HL-60/S4 treated with retinoic acid at 250 ng/mL for 4 days and 3 days (cell line): Measurements from ENCODE around the gene ZNHIT2.
"Not testable (repeated sequence)": the region's sequence is repeated elsewhere in the genome, so short reads cannot be mapped to it uniquely, and the experiment has no call there.

ENCODE experiments used
- in situ Hi-C: fragments of 300-500 bp; cut with MboI; formaldehyde crosslinking; loops from 2 replicates; pipeline ENCODE4 v1.7.0; 2022; ENCODE audit warnings: low sequenced_read_pairs

ZNHIT2 gene

DNA sequence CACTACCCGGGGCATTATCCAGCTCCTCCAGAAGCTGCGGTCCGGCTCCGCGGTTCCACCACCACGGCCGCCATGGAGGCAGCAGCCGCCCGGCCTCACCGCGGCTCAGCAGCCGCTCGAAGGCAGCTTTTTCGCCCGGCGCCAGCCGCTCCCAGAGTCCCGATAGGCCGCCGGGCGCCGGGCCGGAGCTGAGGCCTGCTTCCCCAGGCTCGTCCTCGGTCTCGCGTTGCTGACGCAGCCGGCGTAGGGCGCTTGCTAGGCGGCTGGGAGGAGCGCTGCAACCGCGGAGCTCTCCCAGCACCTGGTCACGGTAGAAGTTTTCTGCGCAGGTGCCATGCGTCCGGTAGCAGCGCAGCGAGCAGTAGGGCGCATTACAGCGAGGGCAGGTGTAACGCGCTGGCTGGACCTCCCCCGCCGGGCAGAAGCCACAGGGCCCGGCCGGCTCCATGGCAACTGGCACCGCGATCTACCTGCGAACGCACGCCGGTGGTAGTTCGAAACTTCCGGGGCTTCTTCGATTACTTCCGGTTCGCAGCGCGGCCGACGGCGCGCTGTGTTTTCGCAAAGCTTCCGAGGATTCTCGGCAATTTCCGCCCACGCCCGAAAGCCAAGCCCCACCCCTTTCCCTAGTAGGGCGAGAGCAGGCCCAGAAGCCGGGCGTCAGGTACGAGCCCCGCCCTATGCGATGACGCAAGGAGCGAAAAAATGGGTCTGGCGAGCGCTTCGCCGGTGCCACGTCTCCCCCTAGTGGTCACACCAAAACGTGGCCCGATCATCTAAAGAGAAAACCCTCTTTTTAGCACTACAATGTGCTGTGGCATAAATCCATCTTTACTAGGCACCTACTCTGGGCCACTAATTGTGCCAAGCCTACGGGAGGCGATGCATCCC, at the start of gene ZNHIT2:
TSS of gene ZNHIT2 (minus strand) at position 496 of the 891 bp plus-strand sequence. CDS start at position 448, 48 bp downstream.
- in situ Hi-C loops, result no loop called here

DNA sequence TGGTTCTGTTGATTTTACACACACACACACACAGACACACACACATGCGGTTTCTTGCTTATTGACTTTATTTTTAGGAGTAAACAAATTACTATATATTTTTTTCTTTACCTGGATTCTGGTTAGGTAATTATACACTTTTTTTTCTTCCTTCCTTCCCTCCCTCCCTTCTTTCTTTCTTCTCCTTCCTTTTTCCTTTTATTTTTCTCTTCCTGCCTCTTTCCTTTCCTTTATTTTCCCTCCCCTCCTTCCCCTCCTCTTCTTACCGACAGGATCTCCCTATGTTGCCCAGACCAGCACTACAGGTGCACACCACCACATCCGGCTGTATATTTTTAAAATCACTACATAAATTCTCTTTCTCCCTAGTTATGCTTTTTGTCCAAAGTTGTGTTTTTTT, 49.4 kb upstream of the ZNHIT2 start:
- in situ Hi-C loops, result no loop called here

GRCh38 chr11:65165410-65166317, 48.2 kb upstream of the ZNHIT2 start:
- in situ Hi-C loops, result no loop called here

DNA sequence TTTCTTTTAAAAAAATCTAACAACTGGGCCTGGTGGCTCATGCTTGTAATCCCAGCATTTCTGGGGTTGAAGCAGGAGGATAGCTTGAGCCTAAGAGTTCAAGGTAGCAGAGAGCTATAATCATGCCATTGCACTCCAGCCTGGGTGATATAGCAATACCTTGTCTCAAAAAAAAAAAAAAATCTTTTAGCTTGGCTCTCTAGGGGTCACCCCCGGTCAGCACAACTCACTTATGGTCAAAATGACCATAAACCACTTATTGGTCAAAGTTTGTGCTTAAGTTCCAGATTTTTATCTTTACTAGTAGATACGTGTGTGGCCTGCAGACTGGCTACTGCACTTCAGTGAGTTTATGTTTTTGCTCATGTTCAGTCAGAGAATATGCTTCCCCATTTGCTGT, 46.2 kb upstream of the ZNHIT2 start:
- in situ Hi-C loops, result no loop called here

- in situ Hi-C loops, result no loop called here
These were observed 43.1 kb upstream of the ZNHIT2 start for GRCh38 chr11:65160643-65161042.

DNA sequence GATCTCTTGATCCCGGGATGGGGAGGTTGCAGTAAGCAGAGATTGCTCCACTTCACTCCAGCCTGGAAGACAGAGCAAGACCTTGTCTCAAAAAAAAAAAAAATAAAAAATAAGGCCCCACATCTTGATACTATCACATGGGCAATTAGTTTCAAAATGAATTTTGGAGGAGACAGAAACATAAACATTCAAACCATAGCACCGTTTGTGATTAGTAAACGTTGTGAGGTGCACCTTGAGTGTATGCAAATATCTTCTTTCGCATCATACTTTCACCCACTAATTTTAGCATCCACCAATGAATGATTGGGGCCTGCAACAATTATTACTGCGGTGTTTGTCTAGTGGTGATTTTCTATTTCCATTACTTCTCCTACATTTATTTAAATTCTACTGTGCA, 41.5 kb upstream of the ZNHIT2 start:
- in situ Hi-C loops, result no loop called here

DNA sequence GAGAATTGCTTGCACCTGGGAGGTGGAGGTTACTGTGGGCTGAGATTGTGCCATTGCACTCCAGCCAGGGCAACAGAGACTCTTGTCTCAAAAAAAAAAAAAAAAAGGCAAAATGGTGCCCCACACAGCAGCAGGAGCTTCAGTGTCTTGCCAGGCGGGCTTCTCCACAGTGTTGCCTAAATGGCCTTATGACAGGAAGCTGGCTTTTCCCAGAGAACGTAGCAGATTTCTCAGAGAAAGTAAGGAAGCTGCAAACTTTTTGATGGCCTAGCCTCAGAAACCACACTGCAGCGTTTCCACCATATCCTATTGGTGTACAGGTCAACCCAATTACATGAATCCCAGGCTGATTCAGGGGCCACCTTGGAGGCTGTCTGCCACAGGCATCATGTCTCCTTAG, 39.8 kb upstream of the ZNHIT2 start:
- in situ Hi-C loops, result no loop called here

GRCh38 chr11:65156926-65157325, 39.4 kb upstream of the ZNHIT2 start:
- in situ Hi-C loops, result no loop called here

GRCh38 chr11:65156256-65156655, 38.8 kb upstream of the ZNHIT2 start:
- in situ Hi-C loops, result no loop called here

DNA sequence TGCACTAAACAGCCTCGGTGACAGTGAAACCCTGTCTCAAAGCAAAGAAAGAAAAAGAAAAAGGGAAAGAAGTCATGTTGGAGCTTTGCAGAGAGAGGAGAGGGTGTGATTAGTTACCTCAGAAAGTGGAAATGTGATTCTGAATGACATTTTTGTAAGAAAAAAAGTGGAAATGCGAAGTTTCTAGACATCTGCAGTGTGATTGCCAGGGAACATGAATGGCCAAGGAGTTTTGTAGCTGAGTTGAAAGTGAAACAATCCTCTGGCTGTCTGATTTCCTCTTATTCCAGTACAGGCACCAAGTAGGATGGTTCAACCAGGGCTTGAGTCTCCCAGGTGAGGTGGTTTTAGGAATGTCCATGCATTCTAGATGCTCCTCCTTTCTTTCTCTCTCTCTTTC, 34.6 kb upstream of the ZNHIT2 start:
- in situ Hi-C loops, result no loop called here

- in situ Hi-C loops, result no loop called here
These were observed 33.9 kb upstream of the ZNHIT2 start for GRCh38 chr11:65151331-65151899.

DNA sequence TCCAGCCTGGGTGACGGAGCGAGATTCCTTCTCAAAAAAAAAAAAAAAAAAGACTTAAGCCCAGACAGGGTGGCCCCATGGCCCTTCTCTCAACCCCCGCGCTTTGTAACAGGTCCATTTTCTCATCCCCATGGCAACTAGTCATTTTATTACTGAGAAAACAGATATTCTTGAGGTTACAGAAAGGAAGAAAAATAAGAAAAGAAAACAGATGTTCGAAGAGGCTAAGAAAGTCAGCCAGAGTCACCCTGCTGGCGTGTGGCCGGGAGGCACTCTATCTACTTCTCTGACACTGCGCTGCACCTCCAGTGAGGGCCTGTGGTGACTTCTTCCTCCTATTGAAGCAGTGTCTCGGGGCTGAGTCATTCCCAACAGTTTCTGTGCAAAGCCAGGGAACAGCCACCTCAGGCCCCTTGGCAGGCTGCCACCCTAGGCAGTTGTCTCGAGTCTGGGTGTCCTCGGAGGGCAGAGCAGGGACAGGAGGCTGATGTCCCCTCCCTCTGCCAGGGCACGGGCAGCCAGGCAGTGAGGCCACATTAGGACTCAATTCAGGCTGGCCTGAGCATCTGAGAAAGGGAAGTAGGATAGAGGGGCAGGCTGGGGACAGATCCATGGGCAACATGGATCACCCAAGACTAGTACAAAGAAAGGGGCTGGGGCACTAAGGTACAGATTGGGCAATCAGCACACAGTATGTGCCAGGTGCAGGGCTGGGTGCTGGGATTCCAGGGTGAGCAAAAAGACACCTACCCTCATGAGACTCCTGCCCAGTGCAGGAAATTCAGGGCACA, 33.2 kb upstream of the ZNHIT2 start:
- in situ Hi-C loops, result no loop called here

GRCh38 chr11:65150131-65150508, 32.6 kb upstream of the ZNHIT2 start:
- in situ Hi-C loops, result not testable (repeated sequence)

DNA sequence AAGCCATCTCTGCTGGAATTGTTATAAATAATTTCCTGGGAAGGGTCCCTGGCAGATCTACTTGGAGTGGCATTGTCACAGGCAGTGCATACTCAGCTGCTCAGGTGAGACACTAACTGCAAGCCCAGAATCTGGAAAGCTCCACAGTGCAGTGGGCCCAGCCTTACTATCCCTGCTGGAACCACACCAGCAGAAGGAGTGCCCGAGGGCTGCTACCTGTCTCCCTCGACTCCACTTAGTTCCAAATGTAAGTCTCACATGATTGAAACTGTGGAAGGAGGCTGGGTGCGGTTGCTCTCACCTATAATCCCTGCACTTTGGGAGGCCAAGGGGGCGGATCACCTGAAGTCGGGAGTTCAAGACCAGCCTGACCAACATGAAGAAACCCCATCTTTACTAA, 31.2 kb upstream of the ZNHIT2 start:
- in situ Hi-C loops, result no loop called here

GRCh38 chr11:65147352-65148075, 30.0 kb upstream of the ZNHIT2 start:
- in situ Hi-C loops, result no loop called here

DNA sequence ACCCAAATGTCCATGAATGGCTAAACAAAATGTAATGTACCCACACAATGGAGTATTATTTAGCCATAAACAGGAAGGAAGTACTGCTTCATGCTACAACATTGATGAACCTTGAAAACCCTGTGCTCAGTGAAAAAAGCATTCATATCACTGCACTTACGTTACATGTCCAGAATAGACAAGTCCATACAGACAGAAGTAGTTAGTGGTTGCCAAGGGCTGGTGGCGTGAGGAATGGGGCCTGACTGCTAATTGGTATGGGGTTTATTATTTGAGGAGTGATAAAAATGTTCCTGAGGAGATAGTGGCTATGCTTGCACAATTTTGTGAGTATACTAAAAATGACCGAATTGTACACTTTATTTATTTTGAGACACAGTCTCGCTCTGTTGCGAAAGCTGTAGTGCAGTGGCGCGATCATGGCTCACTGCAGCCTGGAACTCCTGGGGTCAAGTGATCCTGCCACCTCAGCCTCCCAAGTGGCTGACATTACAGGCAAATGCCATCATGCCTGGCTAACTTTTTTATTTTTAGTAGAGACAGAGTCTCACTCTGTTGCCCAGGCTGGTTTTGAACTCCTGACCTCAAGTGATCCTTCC, 24.5 kb upstream of the ZNHIT2 start:
- in situ Hi-C loops, result no loop called here

DNA sequence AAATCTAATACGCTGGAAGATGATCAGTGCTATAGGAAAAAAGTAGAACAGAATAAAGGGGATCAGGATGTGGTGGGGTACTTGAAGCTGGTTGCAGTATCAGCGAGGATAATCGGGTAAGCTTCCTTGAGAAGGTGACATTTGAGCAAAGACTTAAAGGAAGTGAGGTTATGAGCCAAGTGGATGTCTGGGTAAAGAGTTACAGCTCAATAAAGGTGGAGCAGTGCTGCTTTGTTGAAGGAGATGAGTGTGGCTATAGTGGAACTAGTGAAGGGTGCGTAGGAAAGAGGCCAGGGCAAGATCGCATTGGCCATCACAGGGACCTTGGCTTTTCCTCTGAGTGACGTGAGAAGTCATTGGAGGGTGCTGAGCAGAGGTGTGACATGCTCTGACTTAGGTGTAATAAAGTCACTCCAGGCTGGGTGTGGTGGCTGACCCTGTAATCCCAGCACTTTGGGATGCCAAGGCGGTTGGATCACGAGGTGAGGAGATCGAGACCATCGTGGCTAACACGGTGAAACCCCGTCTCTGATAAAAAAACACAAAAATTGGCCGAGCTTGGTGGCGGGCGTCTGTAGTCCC, 19.1 kb upstream of the ZNHIT2 start:
- in situ Hi-C loops, result no loop called here

DNA sequence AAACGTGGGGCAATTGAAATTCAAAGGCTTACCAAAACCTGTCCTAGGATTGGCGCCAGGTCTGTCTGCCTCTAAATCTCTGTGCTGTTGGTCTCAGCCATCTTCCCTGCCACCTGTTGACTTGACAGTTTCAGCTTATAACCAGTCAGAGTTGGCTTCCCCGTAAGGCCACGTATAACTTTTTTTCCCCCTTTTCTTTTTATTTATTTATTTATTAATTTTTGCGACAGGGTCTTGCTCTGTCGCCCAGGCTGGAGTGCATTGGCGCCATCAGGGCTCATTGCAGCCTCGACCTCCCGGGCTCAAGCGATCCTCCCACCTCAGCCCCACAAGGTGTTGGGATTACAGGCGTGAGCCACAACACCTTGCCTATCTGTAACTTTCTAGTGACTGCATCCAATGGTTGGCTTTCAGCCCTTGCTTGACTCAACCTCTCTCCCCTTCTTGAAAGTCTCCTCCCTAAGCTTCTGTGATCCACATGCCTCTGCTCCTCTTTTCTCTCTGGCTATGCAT, 18.2 kb upstream of the ZNHIT2 start:
- in situ Hi-C loops, result no loop called here
